Fibroblast of peridontal ligament (primary cell): ENCODE measurements around the gene MRPL51.
A peak's percentile ranks its signal among the peaks of the same experiment; 100 is the strongest.
"Not testable (repeated sequence)": the region's sequence is repeated elsewhere in the genome, so short reads cannot be mapped to it uniquely, and the experiment has no call there.

Experiments used
- DNase-seq: peaks from one replicate; pipeline ENCODE4 v3.0.0-alpha.2; 2010; ENCODE audit errors: extremely low read depth

The MRPL51 gene

DNA sequence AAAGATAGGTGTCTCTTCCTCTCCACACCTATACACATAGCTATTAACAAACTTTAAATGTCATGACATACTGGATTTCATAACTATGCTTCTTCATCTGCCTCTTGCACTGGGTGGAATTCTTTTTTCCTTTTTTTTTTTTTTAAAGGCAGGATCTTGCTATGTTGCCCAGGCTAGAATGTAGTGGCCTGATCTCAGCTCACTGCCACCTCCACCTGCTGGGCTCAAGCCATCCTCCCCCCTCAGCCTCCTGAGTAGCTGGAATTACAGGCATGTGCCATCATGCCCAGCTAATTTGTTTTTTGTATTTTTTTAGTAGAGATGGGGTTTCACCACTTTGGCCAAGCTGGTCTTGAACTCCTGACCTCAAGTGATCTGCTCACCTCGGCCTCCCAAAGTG, 4.8 kb downstream of the MRPL51 start:
- DNase-seq: no peak

DNA sequence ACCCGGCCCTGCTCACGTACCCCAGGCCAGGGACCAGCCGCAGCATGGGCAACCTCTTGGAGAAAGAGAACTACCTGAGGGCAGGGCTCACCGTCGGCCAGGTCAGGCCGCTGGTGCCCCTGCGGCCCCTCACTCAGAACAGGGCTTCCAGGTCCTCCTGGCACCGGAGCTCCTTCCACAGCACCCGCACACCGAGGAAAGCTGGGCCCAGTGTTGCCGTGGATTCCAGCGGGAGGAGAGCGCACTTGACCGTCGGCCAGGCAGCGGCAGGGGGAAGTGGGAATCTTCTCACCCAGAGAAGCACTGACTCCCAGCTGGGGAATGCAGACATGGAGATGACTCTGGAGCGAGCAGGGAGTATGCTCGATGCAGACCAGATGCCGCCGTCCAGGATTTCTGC, 14.6 kb downstream of the MRPL51 start:
- no peak for DNase-seq

- DNase-seq: not testable (repeated sequence)
Measured at GRCh38 chr12:6477601-6478377, 15.3 kb downstream of the MRPL51 start.

DNA sequence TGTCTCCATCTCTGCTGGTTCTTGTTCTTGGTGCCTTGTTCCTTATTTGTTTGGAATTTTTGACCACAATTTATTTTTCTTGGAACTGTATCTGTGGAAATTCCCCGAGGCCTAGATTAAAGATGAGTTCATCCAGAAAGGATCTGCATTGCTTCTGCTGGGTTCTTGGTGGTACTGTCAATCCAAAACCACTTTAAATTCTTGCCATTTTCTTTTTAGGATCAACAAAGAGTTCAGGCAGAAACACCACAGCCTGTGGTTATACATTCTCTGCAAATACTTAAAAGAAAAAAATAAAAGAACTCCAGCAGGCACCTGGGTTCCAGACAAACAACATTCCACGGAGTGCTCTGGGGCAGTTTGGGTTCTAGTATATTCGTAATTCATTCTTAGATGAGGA, 16.6 kb downstream of the MRPL51 start:
- DNase-seq: peak; percentile 91

- DNase-seq: not testable (repeated sequence)
Measured at GRCh38 chr12:6475233-6475975, 17.7 kb downstream of the MRPL51 start.

DNA sequence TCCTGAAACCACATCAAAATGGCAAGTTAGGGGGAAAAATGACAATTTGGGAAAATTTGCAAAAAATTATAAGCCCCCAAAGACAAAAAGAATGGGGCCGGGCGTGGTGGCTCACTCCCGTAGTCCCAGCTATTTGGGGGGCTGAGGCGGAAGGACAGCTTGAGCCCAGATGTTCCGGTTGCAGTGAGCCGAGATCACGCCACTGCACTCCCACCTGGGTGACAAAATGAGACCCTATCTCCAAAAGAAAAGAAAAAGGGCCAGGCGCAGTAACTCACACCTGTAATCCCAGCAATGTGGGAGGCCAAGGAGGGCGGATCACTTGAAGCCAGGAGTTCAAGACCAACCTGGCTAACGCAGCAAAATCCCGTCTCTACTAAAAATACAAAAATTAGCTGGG, 20.6 kb downstream of the MRPL51 start:
- no peak for DNase-seq

- peak; percentile 43 for DNase-seq
Measured at GRCh38 chr12:6471989-6472360, 21.1 kb downstream of the MRPL51 start.

DNA sequence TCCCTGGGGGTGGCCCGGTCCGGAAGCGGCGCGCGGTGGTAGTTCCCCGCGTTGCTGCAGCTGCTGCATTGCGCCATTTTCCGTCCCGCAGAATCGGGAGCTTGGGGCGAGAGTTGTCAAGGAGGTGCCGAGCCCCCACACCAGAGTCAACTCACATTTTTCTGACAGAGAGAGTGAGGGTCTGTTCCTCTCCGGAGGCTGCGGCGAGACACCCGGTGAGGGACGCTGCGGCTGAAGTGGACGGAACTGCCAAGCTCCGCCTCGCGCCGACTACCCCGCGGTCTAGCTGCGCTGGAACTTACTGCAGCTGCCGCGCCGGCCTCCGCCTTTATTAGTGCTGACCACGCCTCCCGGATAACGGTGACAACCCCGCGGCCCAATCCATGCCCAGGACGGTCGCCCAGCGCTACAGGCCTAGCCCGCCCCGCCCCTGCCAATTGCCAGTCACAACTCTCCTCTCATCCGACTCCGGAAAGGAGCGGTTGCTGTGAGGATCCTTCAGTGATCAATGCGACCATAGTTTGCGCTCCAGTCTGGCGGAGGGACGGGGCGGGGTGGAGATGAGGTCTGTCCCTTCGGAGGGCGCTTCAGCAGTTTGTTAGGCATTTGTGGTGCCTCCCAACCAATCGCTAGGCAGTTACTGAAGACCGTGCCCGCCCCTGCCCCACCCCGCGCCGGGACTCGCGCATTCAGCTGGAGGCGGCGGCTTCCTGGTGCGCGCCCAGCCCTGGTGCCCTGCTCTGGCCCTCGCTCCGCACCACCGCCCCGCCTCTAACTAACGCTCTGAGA, 22.5 kb downstream of the MRPL51 start, which contains the start of gene VAMP1:
VAMP1 (minus strand) TSS at position 303 of the 789 bp plus-strand sequence; CDS start at position 157, 146 bp downstream.
- DNase-seq: peak; percentile 94

GRCh38 chr12:6469609-6470374, 23.3 kb downstream of the MRPL51 start:
- DNase-seq: peak; percentile 30

- no peak for DNase-seq
Measured at GRCh38 chr12:6469092-6469491, 24.0 kb downstream of the MRPL51 start.

GRCh38 chr12:6468283-6468575, 24.8 kb downstream of the MRPL51 start:
- DNase-seq: peak; percentile 42

DNA sequence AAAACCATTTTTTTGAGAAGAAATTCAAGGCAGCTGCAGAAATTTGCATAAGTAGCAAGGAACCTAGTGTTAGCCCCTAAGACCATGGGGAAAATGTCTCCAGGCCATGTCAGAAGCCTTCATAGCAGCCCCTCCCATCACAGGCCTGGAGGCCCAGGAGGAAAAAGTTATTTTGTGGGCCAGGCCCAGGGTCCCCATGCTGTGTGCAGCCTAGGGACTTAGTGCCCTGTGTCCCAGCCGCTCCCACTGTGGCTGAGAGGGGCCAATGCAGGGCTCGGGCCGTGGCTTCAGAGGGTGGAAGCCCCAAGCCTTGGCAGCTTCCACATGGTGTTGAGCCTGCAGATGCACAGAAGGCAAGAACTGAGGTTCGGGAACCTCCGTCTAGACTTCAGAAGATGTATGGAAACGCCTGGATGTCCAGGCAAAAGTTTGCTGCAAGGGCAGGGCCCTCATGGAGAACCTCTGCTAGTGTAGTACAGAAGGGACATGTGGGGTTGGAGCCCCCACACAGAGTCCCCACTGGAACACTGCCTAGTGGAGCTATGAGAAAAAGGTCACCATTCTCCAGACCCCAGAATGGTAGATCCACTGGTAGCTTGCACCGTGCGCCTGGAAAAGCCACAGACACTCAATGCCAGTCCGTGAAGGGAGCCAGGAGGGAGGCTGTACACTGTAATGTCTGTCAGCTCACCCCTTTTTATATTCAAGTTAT, 25.3 kb downstream of the MRPL51 start:
- not testable (repeated sequence) for DNase-seq

GRCh38 chr12:6466751-6467150, 26.3 kb downstream of the MRPL51 start:
- DNase-seq: not testable (repeated sequence)

GRCh38 chr12:6466184-6466573, 26.9 kb downstream of the MRPL51 start:
- no peak for DNase-seq

DNA sequence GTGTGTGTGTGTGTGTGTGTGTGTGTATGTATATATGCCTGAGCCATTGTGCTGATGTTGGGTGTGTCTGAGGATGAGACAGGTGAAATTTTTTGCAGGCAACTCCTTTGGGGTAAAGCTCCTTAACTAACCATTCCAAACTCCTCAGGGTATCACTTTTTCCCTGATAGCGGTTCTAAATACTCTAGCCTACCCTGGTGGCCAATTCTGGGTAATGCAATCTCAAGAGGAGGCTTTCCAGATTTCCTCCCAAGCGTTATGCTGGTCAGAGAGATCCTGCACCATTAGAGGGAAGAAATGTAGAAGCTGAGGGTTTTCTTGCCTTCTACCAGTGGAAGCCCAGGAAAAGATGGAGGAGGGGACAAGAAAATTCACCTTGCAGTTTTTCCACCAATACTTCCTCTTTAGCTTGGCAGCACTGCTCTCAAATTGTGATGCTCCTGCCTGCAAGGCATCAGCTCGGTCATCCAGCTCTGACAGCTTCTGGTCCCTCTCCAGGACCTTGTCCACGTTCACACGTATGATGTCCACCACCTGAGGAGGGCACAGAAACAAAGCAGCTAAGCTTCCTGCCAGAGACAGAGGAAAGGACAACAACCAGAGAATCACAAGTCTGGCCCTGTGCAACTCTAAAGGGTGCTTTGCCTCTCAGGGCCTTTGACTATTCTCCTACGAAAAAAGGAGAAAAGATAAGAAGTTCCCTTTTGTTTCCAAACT, 27.4 kb downstream of the MRPL51 start:
- peak; percentile 87 for DNase-seq

GRCh38 chr12:6464531-6464930, 28.5 kb downstream of the MRPL51 start:
- no peak for DNase-seq

DNA sequence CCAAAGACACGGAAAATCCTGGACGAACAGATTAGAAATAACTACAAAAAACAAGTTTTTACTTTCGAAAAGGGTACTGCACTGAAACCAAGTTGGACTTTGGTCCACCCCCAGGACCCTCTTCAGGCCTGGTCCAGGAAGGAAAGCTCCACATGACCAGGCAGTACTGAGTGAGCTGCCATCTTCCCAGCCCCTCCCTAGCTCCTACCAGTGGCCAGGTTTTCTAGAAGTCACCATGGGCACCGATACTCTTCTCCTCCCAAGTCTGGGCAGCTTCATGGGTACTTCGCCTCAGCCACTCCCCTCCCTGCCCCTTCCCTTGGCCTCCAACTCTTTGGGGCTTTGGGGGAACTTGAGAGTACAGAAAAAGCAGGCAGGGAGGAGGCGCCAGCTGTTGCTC, 29.2 kb downstream of the MRPL51 start:
- no peak for DNase-seq

DNA sequence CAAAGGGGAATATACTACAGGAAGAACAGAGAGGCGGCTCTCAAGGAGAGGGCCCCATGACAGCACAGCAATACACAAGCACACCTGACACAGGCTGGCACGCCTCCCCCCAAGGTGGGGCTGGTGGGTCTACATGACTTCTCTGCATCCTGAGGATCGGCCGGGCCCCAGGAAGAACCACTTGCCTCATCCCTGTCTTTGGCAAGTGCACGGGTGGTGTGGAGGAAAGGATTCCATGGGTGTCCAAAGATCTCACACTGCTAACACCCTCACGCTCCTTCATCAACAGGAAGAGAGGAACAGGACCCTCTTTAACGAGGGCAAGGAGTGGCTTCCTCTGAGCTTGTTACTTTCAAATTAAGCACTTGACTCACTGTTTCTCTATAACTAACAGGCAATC, 29.8 kb downstream of the MRPL51 start:
- no peak for DNase-seq

- DNase-seq: no peak
Measured at GRCh38 chr12:6462234-6462995, 30.6 kb downstream of the MRPL51 start.
